GM11168 (cell line): ENCODE results near the gene PAEP.
"Not testable (repeated sequence)": the region's sequence is repeated elsewhere in the genome, so short reads cannot be mapped to it uniquely, and the experiment has no call there.

Source experiments
- in situ Hi-C: fragments of 300-500 bp; cut with MboI; formaldehyde crosslinking; loops from one replicate; pipeline ENCODE4 v1.12.0; 2022; ENCODE audit warnings: low sequenced_read_pairs; ENCODE audit not compliant: unreplicated experiment

PAEP gene

DNA sequence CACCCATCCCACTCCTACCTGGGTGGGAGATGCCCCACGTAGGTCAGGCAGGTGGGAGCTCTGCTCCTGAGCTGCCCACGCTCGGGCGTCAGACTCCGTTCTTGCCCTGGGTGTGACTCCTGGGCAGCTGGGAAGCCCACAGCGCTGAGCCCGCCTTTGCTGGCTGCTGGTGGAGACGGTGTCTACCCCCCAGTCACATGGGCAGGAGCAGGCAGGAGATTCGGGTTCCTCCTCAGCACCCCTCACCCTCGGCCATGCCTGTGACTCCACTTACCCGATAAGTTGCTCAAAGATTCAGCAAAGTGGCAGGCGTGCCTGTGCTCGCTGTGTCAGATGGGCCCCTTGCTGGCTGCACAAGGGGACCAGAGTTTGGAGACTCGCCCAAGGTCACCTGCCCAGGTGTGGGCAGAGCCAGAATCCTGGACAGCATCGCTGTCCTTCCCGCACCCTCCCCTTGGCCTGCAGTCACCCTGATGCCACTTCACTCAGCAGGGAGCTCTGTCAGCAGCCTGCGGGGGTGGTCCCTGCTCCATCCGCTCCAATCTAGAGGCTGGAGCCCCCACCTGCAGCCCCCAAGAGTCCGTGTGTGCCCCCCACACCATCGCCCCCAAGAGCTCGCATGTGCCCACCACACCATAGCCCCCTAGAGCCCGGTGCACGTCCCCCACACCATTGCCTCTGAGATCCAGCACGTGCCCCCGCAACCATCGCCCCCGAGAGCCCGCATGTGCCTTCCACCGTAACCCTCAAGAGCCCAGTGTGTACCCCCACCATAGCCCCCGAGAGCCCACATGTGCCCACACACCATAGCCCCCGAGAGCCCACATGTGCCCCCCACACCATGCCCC is 36.1 kb upstream of the PAEP start:
- in situ Hi-C loops = no loop called here

DNA sequence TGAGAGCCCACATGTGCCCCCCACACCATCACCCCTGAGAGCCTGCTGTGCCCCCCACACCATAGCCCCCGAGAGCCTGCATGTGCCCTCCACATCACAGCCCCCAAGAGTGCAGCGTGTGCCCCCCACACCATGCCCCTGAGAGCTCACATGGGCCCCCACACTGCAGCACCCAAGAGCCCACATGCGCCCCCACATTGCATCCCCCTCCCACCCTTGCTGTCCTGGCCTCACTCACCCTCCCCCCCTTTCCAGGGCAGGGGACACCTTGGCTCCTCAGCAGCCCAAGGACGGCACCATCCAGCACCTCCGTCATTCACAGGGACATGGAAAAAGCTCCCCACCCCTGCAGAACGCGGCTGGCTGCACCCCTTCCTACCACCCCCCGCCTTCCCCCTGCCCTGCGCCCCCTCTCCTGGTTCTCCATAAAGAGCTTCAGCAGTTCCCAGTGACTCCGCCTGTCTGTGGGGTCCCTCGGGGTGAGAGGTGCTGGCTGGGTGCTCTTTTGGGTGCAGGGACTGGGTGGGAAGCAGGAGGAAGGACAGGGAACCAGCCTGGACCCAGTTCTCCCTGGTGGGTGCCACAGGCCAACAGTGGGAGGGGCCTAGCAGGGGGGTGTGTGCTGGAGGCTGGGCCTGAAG is 35.3 kb upstream of the PAEP start:
- in situ Hi-C loops = no loop called here

DNA sequence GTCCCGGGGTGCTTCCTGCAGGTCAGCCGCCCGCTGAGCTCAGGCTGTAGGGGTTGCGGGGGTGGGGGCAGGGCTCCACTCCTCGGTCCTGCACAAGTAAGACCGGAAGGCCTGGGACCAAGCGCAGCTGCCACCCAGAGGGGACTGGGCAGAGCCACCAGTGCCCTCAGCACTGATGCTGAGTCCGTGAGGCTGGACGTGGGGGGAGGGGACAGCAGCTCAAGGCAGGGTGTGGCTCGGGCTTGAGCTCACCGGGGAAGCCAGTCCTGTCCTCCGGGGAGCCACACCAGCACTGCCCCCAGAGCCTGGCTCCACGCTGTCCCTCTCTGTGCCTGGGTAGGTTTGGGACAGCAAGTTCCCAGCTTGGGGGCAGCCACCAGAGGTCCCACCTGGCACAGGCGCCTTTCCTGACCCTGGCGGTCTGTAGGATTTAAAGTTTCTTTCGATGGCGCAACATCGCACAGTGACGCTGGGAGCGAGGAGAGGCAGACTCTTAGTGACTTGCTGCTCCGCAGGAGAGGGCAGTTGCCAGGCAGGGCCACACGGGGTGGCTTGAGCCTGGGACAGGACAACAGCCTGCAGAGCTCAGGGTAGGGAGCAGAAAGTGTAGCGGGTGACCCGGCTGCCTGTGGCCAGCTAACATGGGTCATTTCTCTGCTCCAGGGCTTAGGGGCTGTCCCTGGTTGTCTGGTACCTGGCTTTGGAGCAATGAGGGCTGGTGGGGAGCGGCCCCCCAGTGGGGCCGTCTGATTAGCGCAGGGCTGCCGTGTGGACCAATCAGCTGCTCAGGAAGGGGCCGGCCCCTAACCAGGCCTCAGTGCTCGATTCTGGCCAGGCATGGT is 34.6 kb upstream of the PAEP start:
- in situ Hi-C loops = no loop called here

DNA sequence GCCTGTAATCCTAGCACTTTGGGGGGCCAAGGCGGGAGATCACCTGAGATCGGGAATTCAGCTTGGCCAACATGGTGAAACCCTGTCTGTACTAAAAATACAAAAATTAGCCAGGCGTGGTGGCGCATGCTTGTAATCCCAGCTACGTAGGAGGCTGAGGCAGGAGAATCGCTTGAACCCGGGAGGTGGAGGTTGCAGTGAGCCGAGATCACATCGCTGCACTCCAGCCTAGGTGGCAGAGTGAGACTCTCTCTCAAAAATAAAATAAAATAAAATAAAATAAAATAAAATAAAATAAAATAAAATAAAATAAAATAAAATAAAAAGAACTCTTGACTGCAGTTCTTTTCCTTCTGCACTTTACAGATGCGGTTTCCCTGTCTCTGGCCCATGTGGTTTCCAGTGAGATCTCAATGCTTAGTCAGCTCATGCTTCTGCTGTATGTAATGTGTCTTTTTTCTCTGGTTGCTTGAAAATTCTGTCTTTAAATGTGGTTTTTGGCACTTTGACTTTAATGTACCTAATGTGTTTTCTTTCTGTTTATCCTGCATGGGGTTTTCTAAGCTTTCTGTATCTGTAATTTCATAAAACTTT is 32.6 kb upstream of the PAEP start:
- in situ Hi-C loops = not testable (repeated sequence)

DNA sequence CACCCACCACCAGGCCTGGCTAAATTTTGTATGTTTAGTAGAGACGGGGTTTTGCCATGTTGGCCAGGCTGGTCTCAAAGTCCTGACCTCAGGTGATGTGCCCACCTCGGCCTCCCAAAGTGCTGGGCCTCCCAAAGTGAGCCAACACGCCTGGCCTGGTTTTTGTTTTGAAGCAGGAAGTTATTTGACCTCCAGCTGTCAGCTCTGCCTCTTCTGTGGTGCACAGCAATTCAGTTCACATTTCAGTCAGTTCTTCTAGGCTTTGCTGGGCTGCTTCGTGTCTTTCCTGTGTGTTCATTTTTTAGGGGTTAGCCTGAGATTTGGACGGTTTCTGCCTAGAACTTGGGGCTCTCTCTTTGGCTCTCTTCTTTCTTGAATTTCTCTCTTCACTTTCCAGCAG is 31.4 kb upstream of the PAEP start:
- in situ Hi-C loops = no loop called here

DNA sequence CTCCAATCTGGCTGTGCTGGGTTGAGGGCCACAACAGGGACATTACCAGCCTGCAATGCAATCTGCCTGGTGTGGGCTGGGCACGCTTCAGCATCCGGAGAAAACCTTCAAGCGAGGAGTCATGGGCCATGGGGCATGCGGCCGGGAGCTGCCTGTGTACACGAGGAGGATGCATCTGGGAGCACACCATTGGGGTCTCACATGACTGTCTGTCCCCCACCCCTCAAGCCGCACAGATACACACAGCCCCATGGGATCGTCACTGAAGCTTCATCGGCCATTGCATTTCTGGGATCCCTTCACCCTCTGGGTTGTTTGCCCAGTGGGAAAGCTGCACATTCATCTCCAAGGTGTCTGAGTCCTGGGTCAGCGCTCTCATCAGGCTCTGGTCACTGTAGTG is 30.5 kb upstream of the PAEP start:
- in situ Hi-C loops = no loop called here

DNA sequence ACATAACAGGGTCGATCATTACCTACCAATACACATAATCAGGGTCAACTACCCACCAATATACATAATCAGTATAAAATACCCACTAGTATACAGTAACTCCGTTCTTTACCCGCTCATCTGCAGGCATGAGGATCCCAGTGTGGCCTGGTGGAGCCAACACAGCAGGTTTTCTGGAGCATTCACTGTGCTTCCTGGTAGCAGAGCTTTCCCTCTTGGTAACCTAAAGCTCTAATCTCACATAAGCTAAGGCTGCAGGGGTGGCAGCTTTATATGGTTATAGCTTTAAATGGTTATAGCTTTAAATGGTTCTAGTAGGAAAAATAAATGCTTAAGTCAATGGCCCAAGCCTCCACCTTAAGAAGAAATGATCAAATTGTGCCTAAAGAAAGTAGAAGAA is 28.4 kb upstream of the PAEP start:
- in situ Hi-C loops = no loop called here

DNA sequence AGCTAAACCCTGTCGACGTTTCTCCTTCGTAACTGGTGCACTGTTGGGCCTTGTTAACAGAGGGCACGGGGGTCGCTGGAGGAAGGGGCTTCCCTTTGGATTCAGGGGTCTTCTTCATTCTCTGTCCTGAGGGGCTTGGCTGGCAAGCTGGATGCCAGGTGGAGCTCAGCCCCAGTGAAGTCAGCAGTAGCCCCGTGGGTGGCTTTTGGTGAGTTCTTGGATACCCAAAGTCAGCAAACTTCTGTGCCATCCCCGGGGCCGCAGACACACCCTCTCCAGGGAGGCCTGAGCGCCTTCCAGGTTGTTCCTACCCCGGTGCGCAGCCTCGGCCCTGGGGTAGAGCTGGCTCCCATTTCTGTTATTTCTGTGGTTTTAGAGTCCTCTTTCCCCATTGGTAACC is 27.9 kb upstream of the PAEP start:
- in situ Hi-C loops = no loop called here

DNA sequence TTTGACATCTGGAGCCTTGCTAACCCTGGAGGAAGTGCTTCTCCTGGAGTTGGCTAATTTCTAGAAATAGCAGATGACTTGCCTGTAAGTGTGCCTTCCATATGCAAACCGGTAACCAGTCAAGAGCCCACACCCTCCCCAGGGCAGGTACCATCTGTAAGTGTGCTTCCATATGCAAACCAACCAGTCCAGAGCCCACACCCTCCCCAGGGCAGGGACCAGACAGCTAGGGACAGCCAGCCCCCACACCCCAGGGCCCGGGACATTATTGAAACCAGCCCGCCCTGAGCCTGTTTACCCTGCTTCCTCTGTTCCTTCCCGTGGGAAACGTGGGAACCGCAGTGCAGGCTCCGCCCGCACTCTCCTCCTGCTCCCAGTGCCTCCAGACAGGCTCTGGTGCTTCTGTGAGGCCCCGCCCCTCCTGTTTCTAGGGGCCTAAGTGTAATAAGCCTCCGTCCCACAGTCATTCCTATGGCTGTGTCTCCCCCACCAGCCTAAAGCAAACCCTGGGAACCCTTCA is 27.3 kb upstream of the PAEP start:
- in situ Hi-C loops = not testable (repeated sequence)

DNA sequence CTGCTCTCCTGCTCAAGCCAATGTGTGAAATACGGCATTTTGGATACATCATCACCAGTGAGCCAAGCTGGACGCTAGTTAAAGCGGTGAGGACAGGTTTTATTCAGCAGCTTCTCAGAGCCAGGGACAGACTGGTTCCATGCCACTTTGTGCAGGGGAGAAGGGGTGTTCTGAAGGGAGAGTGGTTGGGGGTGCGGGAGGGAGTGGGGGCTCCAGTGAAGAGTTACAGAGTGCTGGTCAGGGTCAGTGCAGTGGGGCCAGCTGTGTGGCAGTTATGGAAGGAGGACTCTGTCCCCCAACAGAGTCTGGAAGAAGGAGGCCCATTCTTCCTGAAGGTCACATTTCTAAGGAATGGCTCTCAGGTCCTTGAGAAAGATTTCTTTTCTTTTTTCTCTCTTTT is 26.7 kb upstream of the PAEP start:
- in situ Hi-C loops = not testable (repeated sequence)

DNA sequence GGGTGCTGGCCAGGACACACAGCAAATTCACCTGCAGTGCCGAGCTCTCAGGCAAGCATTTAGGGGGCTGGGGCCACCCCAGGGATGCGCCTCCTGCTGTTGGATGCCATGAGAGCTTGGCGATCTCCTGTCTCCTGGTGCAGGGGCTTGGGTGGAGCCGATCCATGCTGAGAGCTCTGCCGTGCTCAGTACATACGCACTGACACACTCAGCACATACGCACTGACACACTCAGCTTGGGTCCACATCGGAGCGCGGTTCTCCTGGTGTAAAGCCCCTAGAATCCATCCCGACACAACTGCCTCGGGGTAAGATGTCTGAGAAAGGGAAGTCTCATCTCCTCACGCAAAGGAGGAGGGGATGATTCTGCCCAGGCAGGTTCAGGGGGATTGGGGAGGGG is 25.9 kb upstream of the PAEP start:
- in situ Hi-C loops = not testable (repeated sequence)

DNA sequence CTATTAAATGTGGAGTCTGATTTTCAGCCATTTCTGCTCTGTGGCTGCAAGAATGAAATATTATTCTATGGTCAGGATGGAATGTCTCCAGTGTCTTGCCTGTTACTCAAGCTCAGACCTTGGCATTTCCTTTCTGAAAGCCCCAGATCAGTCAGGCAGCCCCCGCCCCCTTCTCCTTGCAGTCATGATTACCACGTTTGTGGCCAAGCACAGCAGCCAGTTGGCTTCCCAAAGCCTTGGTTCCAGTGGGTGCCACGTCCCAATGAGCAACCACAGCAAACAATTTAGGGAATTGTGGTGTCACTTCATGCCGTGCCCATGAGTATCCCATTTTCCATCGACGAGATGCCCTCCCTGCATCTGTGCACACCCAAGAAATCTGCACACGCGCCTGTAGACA is 25.3 kb upstream of the PAEP start:
- in situ Hi-C loops = no loop called here

DNA sequence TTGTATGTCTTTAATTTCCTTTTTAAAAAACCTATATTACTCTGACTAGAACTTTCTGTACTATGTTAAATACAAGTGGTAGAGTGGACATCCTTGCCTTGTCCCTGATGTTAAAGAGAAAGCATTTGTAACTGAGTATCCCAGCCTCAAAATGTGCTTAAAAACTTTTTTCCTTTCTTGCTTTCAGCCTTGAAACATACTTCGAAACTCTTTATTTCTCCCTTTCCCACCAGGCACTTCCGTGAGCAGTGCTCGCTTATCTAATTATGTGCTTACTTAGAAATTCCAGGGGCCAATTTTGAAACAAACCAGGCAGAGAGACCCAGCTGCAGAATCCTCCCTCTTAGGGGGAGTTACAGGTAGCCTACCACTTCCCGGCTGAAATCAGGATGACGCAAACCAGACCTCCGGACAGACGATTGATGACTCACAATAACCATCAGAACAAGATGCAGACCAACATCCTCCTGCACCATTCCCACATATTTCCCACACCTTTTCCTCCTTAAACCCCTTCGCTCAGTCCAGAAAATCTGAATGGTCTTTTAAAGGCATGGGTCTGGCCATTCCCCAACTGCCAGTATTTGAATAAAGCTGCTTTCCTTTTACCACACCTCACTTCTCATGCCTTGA is 18.2 kb upstream of the PAEP start:
- in situ Hi-C loops = not testable (repeated sequence)

DNA sequence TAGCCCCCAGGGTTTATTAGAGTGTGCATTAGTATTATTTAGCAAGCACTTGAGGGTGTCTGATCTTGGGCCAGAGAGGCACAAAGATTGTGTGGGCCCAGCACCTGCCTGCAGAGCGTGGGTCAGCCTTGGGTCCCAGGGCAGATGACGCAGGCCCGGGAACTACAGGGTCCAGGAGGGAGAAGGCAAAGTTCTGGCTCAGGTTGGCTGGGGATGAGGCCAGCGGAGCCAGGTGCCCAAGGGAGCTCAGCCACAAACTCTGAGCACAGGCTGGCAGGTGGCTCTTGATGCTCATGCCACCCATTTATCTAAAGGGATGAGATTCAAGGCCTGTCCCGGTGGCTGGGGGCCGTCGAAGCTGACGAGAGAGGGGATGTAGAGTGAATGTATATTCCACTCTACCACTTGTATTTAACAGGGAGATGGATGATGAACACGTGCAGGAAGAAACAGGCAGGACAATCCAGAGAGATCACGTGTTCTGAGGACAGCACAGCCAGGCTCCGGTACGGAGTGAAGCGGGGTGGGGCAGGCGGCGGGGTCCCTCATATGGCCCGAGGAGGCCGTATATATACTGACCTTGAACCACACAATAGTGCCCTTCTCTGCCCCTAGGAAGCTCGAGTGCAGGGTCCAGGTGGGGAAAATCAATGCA is 16.4 kb upstream of the PAEP start:
- in situ Hi-C loops = no loop called here

DNA sequence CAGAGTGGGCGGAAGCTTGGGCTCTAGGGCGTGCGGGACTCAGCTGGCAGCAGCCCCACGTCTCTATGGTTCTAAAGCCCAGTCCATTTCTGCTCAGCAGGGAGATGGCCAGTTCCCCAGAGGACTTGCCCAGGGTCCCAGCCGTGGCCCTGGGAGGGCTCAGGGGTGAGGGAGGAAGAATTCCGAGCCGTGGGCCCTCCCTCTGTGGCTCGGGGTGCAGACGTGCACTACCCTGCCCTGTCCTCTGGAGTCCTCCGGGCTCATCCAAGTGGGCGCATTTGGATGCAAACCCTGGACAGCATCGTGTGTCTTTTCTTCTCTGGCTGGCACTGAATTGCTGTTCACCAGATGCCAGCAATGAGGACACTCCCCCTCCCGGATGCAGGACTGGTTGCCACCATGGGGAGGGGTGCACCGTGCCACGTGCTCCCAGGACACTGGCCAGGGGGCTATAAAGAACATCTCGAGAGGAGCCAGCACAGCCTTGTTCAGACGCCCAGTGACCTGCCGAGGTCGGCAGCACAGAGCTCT is 15.8 kb upstream of the PAEP start, which contains the start of gene OBP2A:
OBP2A (plus strand) TSS at position 481 of the 531 bp plus-strand sequence. CDS start 55 bp downstream, outside the sequence.
- in situ Hi-C loops = not testable (repeated sequence)

DNA sequence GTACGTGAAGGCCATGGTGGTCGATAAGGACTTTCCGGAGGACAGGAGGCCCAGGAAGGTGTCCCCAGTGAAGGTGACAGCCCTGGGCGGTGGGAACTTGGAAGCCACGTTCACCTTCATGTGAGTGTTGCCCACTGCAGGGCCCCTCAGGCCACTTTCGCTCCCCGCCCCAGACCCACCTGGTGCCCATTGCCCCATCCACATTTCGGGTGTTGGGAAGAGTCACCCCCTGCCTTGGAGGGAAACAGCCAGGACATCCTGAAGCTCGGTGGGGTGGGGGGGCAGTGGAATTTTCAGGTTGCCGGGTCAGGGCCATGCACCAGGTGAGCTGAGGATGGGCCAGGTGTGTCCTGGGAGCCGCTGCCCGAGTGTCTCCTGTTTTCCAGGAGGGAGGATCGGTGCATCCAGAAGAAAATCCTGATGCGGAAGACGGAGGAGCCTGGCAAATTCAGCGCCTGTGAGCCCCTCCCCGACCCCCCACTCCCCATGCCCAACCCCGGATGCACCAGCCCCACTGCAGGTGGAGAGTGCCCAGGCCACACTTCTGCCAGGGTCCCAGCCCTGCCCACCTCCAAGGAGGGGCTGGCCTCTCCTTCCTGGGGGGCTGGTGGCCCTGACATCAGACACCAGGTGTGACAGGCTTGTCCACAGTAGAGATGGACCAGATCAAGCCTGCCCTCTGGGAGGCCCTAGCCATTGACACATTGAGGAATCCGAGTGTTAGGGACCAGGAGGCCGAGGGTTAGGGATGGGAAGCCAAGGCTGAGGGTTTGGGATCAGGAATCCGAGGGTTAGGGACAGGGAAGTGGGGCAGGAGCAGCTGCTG is 14.6 kb upstream of the PAEP start:
- in situ Hi-C loops = not testable (repeated sequence)

DNA sequence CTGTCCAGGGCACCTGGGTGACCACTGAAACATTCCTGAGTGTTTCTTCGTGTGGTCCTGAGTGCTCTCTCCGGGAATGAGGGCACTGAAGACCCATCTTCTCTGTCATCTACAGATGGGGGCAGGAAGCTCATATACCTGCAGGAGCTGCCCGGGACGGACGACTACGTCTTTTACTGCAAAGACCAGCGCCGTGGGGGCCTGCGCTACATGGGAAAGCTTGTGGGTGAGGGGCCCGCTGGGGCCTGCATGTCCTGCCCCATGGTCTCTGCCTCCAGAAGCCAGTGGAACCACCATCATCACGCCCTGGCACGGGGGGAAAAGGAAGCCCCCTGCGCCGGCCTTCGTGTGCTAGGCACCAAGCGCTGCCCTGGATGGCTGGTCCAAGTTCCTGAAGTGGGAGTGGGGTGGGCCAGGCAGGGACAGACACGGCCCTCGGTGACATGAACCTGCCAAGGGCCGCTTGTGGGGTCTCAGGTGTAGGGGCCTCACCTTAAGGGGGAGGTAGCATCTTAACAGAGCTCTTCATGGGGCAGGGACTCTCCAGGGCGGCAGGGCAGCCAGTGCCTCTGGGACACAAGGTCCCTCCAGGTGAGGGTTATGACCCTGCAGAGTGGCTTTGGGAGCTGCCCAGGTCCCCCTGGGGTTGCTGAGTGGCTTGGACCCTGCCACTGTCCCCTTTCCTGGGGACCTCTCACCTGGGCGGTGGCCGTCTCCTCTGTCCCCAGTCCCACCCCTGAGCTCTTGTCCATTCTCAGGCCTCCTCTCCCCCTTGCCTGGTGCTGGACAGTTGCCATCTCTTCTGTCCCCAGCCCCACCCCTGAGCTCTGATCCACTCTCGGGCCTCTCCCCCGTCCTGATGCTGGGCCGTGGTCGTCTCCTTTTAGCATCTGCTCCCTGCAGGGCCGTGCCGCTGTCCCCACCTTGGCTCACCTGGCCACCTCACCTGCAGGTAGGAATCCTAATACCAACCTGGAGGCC is 13.5 kb upstream of the PAEP start:
- in situ Hi-C loops = no loop called here
